CD4-positive, alpha-beta T cell treated with Interleukin-6 at 100 ng/mL for 8 hours (primary cell): Measurements from ENCODE around the gene SHBG.
"Not testable (repeated sequence)": the region's sequence is repeated elsewhere in the genome, so short reads cannot be mapped to it uniquely, and the experiment has no call there.

Source experiments
- DNase-seq: peaks from one replicate; pipeline ENCODE4 v3.0.0-alpha.2; 2020; ENCODE audit warnings: mixed read lengths, low spot score

SHBG gene, protein sequence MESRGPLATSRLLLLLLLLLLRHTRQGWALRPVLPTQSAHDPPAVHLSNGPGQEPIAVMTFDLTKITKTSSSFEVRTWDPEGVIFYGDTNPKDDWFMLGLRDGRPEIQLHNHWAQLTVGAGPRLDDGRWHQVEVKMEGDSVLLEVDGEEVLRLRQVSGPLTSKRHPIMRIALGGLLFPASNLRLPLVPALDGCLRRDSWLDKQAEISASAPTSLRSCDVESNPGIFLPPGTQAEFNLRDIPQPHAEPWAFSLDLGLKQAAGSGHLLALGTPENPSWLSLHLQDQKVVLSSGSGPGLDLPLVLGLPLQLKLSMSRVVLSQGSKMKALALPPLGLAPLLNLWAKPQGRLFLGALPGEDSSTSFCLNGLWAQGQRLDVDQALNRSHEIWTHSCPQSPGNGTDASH

DNA sequence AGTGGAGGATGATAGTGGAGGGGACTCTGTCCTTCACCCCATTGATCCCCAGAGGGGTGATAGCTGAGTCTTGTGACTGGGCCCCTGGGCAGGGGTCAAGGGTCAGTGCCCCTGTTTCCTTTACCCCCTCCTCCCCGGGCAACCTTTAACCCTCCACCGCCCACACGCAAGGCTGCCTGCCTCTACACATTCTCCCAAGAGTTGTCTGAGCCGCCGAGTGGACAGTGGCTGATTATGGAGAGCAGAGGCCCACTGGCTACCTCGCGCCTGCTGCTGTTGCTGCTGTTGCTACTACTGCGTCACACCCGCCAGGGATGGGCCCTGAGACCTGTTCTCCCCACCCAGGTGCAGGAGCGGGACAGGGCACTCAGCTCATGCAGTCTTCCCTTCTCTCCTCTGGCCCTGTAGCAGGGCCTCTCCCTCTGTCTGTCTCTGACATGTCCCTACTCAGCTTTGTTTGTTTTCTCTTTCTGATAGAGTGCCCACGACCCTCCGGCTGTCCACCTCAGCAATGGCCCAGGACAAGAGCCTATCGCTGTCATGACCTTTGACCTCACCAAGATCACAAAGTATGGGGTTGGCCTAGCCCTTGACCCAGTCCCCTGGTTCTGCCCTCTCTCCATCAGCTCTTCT is at the start of gene SHBG:
SHBG (plus strand) TSS at position 197 of the 633 bp plus-strand sequence; CDS start at position 235, 38 bp downstream.
- no peak for DNase-seq

DNA sequence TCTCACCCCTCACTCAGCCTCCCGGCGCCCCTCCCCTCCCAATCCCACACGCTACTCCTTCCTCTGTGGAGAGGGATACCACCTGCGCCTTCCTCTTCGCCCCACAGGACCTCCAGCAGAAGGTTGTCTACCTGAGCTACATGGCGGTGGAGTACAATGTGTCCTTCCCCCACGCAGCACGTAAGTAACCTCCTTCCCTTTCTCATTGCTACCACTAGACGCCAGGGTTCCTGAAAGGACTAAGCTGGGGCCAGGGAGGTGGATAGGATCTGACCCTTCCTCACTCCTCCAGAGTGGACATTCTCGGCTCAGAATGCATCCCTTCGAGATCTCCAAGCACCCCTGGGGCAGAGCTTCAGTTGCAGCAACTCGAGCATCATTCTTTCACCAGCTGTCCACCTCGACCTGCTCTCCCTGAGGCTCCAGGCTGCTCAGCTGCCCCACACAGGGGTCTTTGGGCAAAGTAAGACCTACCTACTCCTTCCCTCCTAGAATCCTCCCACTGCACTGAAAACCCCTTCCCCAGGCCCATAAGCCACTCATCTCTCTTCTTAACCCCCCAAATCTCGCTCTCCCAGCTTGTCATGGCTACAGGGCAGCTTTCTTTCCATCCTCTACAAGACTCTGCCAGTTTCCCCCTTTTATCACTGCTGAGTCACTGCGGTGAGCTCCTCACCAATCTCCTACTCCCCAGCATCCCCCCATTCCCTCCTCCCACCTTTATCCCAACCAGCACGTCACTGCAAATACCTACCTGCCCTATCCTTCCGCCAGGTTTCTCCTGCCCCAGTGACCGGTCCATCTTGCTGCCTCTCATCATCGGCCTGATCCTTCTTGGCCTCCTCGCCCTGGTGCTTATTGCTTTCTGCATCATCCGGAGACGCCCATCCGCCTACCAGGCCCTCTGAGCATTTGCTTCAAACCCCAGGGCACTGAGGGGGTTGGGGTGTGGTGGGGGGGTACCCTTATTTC is 49.0 kb upstream of the SHBG start:
- no peak for DNase-seq

DNA sequence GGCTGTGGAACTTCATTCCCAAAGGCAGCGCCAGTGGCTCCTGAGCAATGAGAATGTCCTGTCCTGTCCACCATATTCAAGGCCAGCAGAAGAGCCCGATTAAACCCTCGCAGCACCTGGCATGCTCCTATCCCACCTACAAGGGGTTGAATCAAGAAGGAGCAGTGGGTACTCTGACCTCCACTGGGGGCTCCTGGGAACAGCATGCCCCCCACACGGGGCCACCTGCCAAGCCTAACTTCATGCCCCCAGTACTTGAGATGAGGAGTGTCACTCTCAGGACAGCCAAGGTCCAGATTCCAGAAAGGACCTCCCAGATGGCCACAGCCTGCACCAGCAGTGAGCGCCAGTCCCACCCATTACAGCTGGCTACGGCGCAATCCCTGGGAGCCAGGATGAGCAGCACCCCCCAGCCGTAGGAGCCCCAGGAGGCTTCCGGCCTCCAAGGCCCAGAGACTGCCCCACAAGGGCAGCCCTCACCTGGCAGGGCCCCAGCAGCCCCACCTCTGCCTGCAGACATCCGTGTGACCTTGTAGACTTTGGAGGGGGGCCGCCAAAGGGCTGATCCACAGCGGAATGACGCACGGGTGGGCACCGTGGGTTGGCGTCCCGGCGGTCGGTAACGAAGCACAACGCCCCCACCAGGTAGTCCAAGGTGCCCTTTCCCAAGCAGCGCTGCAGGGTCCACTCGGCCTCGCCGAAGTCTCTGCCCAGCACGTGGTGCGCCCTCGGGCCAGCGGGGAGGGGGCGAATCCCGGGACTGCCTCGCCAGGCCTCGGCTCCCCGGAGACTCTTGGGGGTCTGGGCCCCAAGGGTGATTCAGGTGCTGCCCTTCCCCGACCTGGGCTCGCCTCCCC is 47.3 kb upstream of the SHBG start:
- no peak for DNase-seq

DNA sequence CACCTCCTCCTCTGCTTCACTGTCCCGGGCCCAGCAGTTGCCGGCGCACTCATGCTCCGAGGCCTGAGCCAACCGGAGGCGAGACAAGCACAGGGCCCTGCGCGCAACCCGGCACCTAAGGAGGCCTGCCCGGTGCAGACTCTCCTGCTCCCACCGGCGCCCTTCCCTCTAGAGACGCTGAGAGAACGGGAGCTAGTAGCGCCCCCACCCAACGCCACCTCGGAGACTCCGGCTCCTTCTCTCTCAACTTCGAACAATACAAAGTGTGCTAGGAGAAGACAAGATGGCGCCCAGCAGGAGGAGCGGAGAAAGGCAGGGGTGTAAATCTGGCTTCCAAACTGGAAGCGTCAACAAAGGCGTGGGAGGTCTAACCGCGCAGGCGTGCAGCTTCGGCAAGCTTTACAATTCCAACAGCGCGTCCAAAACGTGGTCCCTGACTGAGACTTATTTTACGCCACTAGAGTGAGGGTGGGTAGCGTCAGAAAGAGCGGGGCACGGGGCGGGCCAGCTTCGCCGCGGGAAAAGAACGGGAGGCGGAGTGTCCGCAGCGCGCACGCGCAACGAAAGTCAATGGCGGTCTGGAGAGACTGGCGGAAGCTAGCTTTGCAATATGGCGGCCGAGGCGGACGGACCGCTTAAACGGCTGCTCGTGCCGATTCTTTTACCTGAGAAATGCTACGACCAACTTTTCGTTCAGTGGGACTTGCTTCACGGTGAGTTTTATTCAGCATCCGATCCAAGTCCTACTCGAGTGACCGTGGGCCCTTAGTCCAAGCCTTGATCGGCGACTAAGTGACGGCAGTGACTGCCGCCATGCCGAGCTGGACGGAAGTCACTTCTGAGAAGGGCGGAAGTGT is 46.5 kb upstream of the SHBG start, which contains the start of gene MPDU1:
MPDU1 (plus strand) TSS at position 600 of the 857 bp plus-strand sequence; CDS start at position 611, 11 bp downstream.
- DNase-seq: peak; percentile 95

DNA sequence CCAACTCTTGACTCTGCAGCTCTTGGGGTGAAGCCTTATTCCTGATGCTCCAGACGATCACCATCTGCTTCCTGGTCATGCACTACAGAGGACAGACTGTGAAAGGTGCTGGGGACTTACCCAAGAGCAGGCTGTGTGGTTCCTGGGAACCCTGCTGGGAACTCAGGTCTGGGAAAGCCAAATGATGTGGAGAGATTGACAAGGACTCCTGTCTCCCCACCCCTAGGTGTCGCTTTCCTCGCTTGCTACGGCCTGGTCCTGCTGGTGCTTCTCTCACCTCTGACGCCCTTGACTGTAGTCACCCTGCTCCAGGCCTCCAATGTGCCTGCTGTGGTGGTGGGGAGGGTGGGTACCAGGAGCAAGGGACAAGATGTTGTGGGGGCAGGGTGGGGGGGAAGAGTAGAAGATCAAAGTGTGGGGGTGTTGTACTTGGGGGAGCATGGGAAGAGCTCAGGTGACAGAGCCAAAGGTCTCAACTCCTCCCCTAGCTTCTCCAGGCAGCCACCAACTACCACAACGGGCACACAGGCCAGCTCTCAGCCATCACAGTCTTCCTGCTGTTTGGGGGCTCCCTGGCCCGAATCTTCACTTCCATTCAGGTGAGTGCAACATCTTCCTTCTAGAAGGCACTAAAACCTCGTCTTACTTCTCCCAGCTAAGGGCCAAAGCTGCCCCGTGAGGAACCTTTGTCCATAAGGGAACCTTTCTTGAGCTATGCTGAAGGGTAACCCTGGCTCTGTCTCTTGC is 43.1 kb upstream of the SHBG start:
- no peak for DNase-seq

DNA sequence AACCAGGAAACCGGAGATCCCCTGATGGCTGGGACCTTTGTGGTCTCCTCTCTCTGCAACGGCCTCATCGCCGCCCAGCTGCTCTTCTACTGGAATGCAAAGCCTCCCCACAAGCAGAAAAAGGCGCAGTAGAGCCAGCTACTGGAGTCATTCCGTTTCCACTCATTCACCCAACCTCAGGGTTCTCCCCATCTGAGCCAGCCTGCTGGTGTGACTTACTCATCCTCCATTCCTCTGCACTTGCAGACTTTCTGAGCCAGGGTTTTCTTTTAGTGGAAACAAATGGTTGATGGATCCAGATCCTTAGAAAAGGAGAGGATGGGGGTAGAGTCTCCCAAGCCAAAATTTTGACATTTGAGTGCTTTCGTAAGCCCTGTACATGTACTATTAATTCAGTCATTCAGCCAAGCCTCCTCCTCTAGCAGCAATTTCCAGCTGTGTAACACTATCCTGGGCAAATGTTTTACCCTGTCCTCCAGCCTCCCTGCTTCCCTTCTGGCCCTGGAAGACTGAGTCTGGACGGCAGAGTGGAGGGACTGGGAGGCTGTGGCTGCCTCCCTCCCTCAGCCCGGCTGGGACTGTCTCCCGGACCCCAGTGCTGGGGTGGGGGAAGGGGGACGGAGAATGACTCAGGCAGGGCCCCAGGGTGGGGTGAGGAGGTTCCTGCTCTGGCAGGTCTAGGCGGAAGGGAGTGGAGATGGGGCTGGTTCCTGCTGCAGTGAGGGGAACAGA is 42.3 kb upstream of the SHBG start:
- DNase-seq: no peak

DNA sequence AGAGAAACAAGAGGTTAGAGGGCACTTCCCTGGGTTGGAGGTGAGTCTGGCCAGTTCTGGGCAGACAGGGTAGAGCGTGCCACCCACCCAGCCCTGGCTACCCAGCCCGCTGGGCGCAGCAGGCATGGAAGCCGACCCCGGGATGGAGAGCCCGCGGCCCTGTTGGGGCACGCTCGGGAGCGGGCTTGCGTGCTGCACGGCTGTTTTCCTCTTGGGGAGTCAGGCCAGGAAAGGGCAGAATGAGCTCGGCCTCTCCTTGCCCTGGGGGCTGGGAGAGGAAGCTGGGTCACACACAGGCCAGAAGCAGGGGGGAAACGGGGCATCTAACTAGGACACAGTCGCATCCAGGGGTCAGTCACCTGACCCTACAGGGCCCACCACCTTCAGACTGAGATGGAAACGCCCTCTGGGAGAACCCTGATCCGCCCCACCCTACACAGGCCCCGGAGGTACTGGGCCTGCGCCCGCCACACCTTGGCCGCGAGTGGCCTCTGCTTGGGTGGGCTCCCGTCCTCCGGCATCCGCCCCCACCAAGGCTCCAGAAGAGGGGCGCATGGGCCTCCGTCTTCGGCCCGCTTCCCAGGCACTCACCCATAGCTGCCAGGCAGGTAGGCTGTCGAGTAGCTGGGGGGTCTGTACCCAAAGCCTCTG is 41.3 kb upstream of the SHBG start:
- DNase-seq: no peak

DNA sequence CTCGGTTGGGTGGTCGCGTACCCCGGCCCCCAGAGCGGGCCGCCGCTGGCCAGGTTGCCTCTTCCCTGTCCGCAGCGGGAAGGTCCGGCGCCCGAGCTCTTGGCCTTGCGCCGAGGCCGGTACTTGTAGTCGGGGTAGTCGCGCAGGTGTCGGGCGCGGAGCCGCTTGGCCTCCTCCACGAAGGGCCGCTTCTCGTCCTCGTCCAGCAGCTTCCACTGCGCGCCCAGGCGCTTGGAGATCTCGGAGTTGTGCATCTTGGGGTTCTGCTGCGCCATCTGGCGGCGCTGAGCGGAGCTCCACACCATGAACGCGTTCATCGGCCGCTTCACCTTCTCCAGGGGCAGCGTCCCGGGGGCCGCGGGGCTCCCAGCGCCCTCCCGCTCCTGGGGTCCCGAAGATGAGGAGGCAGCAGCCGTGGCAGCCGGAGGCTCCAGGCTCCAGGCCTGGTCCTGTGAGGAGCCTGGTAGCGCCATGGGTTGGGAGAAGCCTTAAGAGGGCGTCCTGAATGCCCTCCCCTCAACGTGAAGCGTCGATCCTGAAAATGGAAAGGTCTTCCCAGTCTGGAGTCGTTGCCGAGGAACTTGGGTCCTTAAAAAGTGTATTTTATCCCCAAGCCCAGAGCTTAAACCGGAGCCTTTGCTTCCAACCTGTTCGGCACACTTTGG is 40.6 kb upstream of the SHBG start:
- peak; percentile 63 for DNase-seq

DNA sequence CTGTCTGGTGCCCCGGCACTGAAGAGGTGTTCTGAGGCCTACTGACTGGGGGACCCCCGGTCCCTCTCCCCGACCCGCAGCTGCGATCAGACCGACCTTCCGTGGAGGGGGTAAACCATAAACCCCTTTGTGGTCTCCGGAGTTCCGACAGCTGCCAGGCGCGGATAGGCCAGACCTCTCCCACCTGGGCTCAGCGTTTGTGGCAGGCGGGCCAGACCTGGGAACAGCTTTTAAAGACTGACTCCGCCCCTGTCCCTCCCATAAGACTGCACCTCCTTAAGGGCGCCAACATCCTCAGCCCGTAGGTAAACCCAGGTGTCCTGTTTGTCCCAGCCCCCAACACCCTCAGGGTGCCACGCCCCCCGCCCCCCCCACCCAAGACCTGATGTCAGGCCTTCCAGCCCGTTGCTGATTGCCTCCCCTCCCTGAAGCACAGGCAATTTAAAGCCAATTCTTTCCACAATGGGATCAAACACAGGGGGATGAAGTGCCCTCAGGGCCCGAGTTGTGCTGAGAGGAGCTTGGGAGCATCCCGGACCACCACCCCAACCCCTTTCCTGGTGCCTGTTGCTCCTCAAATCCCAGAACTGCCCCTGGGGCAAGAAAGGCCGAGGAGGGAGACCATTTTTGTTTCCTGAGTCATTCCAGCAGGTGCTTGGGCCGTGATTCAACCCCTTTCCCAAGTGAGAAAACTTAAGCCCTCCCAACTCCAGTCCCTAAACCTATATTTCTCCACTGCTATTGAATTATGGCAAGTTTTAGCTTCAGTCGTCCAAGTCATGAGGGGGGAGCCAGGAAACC is 39.8 kb upstream of the SHBG start, which contains the start of gene SOX15:
SOX15 (minus strand) TSS at position 204 of the 801 bp plus-strand sequence. CDS start 418 bp downstream, outside the sequence.
- no peak for DNase-seq

DNA sequence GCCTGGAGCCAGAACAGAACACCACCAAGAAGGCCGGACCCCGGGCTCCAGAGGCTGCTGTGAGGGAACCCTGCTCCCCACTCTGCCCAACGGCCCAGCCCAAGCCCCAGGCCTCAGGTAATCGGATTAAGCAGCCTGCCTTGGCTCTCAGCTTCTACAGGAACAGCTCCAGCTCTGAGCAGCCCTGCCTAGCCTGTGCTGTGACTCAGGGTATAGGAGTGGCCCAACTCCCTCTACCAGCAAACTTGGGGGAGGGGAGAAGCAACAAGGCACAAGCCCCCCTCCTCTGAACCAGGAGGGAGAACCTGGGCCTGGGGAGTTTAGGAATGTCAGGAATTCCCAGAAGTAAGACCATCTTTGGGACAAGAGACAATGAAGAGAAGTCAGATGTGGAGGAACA is 39.2 kb upstream of the SHBG start:
- DNase-seq: no peak

DNA sequence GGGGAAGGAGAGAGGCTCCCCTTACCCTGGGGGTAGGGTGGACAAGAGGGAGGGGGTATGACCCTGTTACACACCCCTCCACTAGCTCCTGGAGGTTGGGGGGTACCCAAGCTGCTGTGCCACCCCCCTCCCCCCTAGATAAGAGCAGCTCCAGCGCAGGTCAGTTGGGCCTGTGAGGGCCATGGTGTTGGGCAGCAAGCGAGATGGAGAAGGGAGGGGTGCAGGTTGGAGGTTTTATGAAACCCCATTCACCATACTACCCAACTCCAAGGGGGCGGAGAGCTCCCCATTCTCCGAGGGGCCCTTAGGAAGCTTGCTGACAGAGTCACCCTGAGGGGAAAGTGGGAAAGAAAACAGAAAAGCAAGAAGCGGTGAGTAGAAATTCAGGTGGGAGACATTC is 38.3 kb upstream of the SHBG start:
- no peak for DNase-seq

DNA sequence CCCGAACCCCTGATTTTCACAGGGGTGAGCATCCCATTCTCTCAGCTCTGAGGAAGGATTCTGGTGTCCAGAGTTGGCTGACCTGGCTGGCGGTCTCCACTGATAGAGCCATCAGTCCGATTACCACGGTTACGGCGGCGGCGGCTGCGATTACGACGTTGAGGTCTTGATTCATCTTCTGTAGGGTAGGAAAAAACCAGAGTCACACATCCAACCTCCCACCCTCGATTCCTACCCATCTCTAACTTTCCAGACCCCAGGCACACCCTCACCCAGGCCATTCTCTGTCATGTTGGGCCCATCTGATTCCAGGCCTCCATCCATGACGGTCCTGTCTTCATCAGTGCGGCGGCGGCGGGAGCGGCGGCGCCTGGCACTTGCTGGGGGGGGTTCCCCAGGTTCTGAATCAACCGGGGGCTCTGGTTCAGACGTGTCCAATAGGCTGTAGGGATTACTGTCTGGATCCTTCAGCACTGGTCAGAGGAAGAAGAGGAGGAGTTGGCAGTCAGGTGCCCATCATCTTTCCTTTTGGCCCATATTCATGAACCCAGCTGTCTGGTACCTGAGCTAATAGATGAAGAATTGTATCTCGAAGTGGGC is 37.4 kb upstream of the SHBG start:
- DNase-seq: no peak

DNA sequence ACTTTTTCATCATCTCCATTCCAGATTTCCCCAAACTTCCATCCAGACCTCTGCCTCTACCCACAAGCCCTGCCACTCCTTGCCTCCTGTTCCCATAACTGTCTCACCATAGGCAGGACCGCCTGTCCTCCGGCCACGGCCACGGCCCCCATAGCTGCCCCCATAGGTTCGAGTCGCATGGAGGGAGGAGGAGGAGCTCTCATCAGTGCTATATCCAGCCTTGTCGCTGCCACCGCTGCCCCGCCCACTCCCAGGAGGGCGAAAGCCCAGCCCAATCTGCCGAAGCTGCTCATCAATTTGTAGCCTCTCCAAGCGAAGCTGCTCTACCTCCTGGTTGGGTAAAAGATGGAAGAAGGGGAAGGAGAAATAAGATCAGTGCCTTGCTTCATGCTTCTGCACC is 36.6 kb upstream of the SHBG start:
- no peak for DNase-seq

DNA sequence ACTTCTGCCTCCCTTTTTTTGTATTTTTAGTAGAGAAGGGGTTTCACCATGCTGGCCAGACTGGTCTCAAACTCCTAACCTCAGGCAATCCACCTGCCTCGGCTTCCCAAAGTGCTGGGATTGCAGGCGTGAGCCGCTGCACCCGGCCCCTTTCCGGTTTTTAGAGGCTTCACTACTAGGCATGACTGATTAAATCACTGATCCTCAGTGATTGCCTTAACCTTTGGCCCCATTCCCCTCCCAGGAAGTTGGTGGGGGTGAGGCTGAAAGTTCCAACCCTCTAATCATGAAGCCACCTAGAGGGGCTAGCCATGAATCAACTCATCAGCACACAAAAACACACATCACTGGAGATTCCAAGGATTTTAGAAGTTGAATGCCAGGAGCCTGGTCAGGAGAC is 32.4 kb upstream of the SHBG start:
- not testable (repeated sequence) for DNase-seq

DNA sequence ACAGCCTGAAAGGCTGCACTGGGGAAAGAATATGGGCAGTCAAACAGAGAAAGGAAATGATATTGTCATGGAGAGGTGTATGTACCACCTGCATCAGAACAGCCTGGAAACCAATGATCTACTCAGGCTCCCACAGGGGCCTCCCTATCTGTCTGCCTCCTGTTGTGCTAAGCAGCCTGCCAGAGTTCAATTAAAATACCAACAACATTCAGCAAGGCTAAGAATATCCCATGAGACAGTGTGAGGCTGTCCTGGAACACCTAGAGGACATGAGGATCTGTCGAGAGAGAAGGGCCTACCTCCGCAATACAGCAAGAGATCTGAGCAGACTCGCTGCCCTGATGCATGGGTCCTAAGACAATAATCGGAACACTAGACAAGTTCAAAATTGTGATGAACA is 23.7 kb upstream of the SHBG start:
- no peak for DNase-seq

DNA sequence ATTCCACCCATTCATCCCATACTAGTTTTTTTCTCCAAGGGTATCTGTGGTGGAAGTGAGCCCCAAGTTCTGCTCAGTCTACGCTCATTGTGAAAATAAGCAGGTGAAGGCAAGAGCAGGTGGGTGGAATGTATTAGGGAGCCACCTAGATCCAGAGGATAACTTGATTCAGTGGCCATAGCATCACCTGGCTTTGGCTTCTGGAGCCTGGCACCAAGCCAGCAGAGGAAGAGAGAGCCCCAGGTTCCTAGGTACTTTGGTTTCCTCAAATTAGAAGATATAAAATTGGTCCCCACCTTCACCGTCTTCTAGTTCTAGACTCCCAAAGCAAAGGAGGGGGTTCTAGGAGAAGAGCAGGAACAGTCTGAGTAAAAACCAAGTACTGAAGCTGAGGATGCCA is 19.3 kb upstream of the SHBG start:
- DNase-seq: no peak
